Neuronal stem cell (in vitro differentiated cells): ENCODE measurements around the gene DCUN1D3.

Experiments used
- DNase-seq: peaks from one replicate; pipeline ENCODE4 v3.0.0-alpha.2; 2013; ENCODE audit warnings: low spot score
- H2AFZ ChIP-seq: one replicate; pipeline ENCODE4 v1.6.1; 2013; ENCODE audit warnings: mild to moderate bottlenecking, low read length, inconsistent platforms
- H2AK5ac ChIP-seq: 2 replicates; pipeline ENCODE4 v1.6.1; 2013; ENCODE audit warnings: low read depth, mild to moderate bottlenecking, inconsistent platforms, low read length, moderate library complexity, mixed read lengths
- H2BK120ac ChIP-seq: 2 replicates; pipeline ENCODE4 v1.6.1; 2013; ENCODE audit warnings: low read depth, mild to moderate bottlenecking, inconsistent platforms, low read length, moderate library complexity, mixed read lengths
- H2BK12ac ChIP-seq: one replicate; pipeline ENCODE4 v1.6.1; 2013; ENCODE audit warnings: low read length, inconsistent platforms
- H2BK15ac ChIP-seq: 2 replicates; pipeline ENCODE4 v1.6.1; 2013; ENCODE audit warnings: mild to moderate bottlenecking, low read length, inconsistent platforms, mixed read lengths
- H2BK5ac ChIP-seq: one replicate; pipeline ENCODE4 v1.6.1; 2013; ENCODE audit warnings: inconsistent platforms, mild to moderate bottlenecking, low read length, moderate library complexity
- H3K14ac ChIP-seq: one replicate; pipeline ENCODE4 v1.6.1; 2013; ENCODE audit warnings: low read length, inconsistent platforms
- H3K18ac ChIP-seq: 2 replicates; pipeline ENCODE4 v1.6.1; 2013; ENCODE audit warnings: low read length, inconsistent platforms
- H3K23ac ChIP-seq: 2 replicates; pipeline ENCODE4 v1.6.1; 2013; ENCODE audit warnings: low read depth, mild to moderate bottlenecking, mixed read lengths, low read length, inconsistent platforms; ENCODE audit not compliant: poor library complexity
- H3K27ac ChIP-seq: replicated peaks from 3 replicates; pipeline ENCODE4 v1.5.1; 2013; ENCODE audit warnings: low read length, inconsistent platforms
- H3K27me3 ChIP-seq, 3 experiments: 2 replicates each; pipeline ENCODE4 v1.6.1; 2013; ENCODE audit warnings: low read length in 3 of 3, mild to moderate bottlenecking in 2 of 3, inconsistent platforms in 1 of 3, low read depth in 1 of 3, mixed read lengths in 1 of 3, moderate library complexity in 1 of 3; ENCODE audit not compliant: control insufficient read depth in 3 of 3, insufficient read depth in 3 of 3
- H3K36me3 ChIP-seq, 2 donors: replicated peaks in 1 of 2; 2 replicates each; pipeline ENCODE4 v1.6.1; 2013; ENCODE audit warnings: low read length in 2 of 2; ENCODE audit not compliant: control insufficient read depth in 2 of 2, insufficient read depth in 2 of 2
- H3K4ac ChIP-seq: 2 replicates; pipeline ENCODE4 v1.6.1; 2013; ENCODE audit warnings: inconsistent platforms, mild to moderate bottlenecking, low read length, moderate library complexity
- H3K4me1 ChIP-seq, 2 donors: 1 replicate in 1 of 2; 2 replicates in 1 of 2; pipeline ENCODE4 v1.6.1; 2013; ENCODE audit warnings: low read length in 2 of 2, low read depth in 1 of 2; ENCODE audit not compliant: control insufficient read depth in 2 of 2, insufficient read depth in 1 of 2
- H3K4me2 ChIP-seq: one replicate; pipeline ENCODE4 v1.6.1; 2013; ENCODE audit warnings: mild to moderate bottlenecking, low read length, inconsistent platforms; ENCODE audit not compliant: insufficient read depth, poor library complexity, severe bottlenecking
- H3K4me3 ChIP-seq, 2 donors: 2 replicates each; pipeline ENCODE4 v1.5.1; 2013; ENCODE audit warnings: low read length in 2 of 2, mild to moderate bottlenecking in 2 of 2, inconsistent platforms in 1 of 2, moderate library complexity in 1 of 2
- H3K79me1 ChIP-seq: one replicate; pipeline ENCODE4 v1.6.1; 2013; ENCODE audit warnings: low read depth, mild to moderate bottlenecking, inconsistent platforms, low read length, moderate library complexity
- H3K9ac ChIP-seq: one replicate; pipeline ENCODE4 v1.6.1; 2013; ENCODE audit warnings: mild to moderate bottlenecking, low read depth, low read length, inconsistent platforms; ENCODE audit not compliant: poor library complexity
- H3K9me3 ChIP-seq, 2 donors: replicated peaks in 1 of 2; 2 replicates each; pipeline versions ENCODE3 to v1.6.1; 2013; ENCODE audit warnings: low read length in 2 of 2, mild to moderate bottlenecking in 2 of 2, inconsistent platforms in 1 of 2, low read depth in 1 of 2, mixed read lengths in 1 of 2, moderate library complexity in 1 of 2; ENCODE audit not compliant: control insufficient read depth in 2 of 2, insufficient read depth in 1 of 2
- H4K8ac ChIP-seq: one replicate; pipeline ENCODE4 v1.6.1; 2013; ENCODE audit warnings: low read depth, mild to moderate bottlenecking, inconsistent platforms, low read length, moderate library complexity
- H4K91ac ChIP-seq: one replicate; pipeline ENCODE4 v1.6.1; 2013; ENCODE audit warnings: low read length, low read depth, mild to moderate bottlenecking, inconsistent platforms; ENCODE audit not compliant: poor library complexity
- WGBS, 2 donors: extraction: QIAGEN DNeasy Blood & Tissue Kit; methylation state at CpG; one replicate each; pipeline ENCODE4 v1.1.7; 2013; ENCODE audit warnings: missing lambda C conversion rate in 2 of 2, mixed read lengths in 1 of 2; ENCODE audit not compliant: insufficient read length in 2 of 2, insufficient replicate concordance in 1 of 2; ENCODE audit errors: extremely low coverage in 2 of 2; 5-methylcytosine and 5-hydroxymethylcytosine counted together

Gene DCUN1D3

GRCh38 chr16:20920091-20920490, 19.9 kb upstream of the DCUN1D3 start:
- H3K9ac ChIP-seq = no peak overlapping the region
- no peaks in the 10 kb centered on the region for H3K79me1 ChIP-seq
- no peak overlapping the region for H3K27ac ChIP-seq
- H2BK120ac ChIP-seq = no peak overlapping the region
- H3K27me3 ChIP-seq = no peaks in the 10 kb centered on the region
- H2AFZ ChIP-seq = no peak overlapping the region
- no peak overlapping the region for H3K23ac ChIP-seq
- no peak overlapping the region for H4K91ac ChIP-seq
- peaks cover 0 to 3% of the 10 kb centered on the region in 2 donors for H3K9me3 ChIP-seq
- H3K4me3 ChIP-seq = no peak overlapping the region
- no peak overlapping the region for H3K18ac ChIP-seq
- WGBS, 2 donors = no CpG with 5 or more reads among the region's 5 CpGs
- no peak overlapping the region for H3K4me2 ChIP-seq
- no peak overlapping the region for H4K8ac ChIP-seq
- no peak overlapping the region for H2BK15ac ChIP-seq
- H3K4me1 ChIP-seq = peaks cover 0 to 5% of the 10 kb centered on the region in 2 donors
- no peak overlapping the region for H2BK5ac ChIP-seq
- no peak overlapping the region for H2BK12ac ChIP-seq
- no peak overlapping the region for H2AK5ac ChIP-seq
- H3K4ac ChIP-seq = no peak overlapping the region
- no peak overlapping the region for H3K14ac ChIP-seq
- no peak for DNase-seq
- H3K36me3 ChIP-seq = peaks cover 4 to 49% of the 10 kb centered on the region in 2 donors

GRCh38 chr16:20918486-20919239, 18.5 kb upstream of the DCUN1D3 start:
- Histone ChIP-seq H3K27me3 (no peaks in the 10 kb centered on the region), H2BK15ac (no peak overlapping the region), H2BK120ac (no peak overlapping the region), H3K14ac (no peak overlapping the region), H3K18ac (no peak overlapping the region), H3K27ac (peak overlapping the region; percentile 31), H3K79me1 (no peaks in the 10 kb centered on the region), H2BK12ac (no peak overlapping the region), H3K4ac (no peak overlapping the region), H3K36me3 (peaks cover 4 to 36% of the 10 kb centered on the region in 2 donors), H4K8ac (no peak overlapping the region), H3K9me3 (peaks cover 0 to 3% of the 10 kb centered on the region in 2 donors), H4K91ac (no peak overlapping the region), H3K23ac (no peak overlapping the region), H3K4me1 (peaks cover 0 to 5% of the 10 kb centered on the region in 2 donors), H3K4me2 (no peak overlapping the region), H2AK5ac (no peak overlapping the region), H3K9ac (peak overlapping the region; percentile 37), H2AFZ (no peak overlapping the region), H2BK5ac (no peak overlapping the region), H3K4me3 (no peak overlapping the region)
- WGBS, 2 donors = no CpG with 5 or more reads among the region's 4 CpGs
- DNase-seq = no peak

DNA sequence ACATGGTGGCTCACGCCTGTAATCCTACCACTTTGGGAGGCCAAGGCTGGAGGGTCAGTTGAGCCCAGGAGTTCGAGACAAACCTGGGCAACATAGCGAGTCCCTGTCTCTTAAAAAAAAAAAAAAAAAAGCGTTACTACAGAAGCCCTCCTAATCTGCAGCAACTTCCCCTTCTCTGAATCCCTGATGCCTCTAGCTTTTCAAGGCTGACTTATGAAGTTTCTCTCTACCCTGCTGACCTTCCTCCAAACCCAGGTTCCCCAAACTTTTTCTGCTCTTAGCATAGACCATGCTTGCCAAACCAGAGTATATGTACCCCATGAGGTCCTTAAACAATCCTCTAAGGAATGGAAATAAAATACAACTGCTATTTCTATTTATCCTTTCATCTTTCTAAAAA, 16.8 kb upstream of the DCUN1D3 start:
- H4K91ac ChIP-seq = no peak overlapping the region
- no peak overlapping the region for H4K8ac ChIP-seq
- no peaks in the 10 kb centered on the region for H3K79me1 ChIP-seq
- no peak overlapping the region for H3K14ac ChIP-seq
- no peak overlapping the region for H3K27ac ChIP-seq
- H3K4me1 ChIP-seq = peaks cover 0 to 5% of the 10 kb centered on the region in 2 donors
- H3K4me3 ChIP-seq = no peak overlapping the region
- no peak overlapping the region for H3K18ac ChIP-seq
- DNase-seq = no peak
- H3K36me3 ChIP-seq = peaks cover 4 to 29% of the 10 kb centered on the region in 2 donors
- no peak overlapping the region for H3K4me2 ChIP-seq
- H2BK5ac ChIP-seq = no peak overlapping the region
- no CpG with 5 or more reads among the region's 4 CpGs for WGBS, 2 donors
- no peak overlapping the region for H3K23ac ChIP-seq
- H2BK15ac ChIP-seq = no peak overlapping the region
- peaks cover 0 to 3% of the 10 kb centered on the region in 2 donors for H3K9me3 ChIP-seq
- no peaks in the 10 kb centered on the region for H3K27me3 ChIP-seq
- no peak overlapping the region for H3K4ac ChIP-seq
- H2AFZ ChIP-seq = no peak overlapping the region
- H2BK120ac ChIP-seq = no peak overlapping the region
- H3K9ac ChIP-seq = no peak overlapping the region
- no peak overlapping the region for H2BK12ac ChIP-seq
- H2AK5ac ChIP-seq = no peak overlapping the region

GRCh38 chr16:20916289-20916688, 16.1 kb upstream of the DCUN1D3 start:
- Histone ChIP-seq H3K27me3 (no peaks in the 10 kb centered on the region), H3K4ac (no peak overlapping the region), H3K9ac (no peak overlapping the region), H3K4me2 (no peak overlapping the region), H2BK120ac (no peak overlapping the region), H3K4me1 (peaks cover 0 to 5% of the 10 kb centered on the region in 2 donors), H3K9me3 (peaks cover 0 to 3% of the 10 kb centered on the region in 2 donors), H2BK12ac (no peak overlapping the region), H3K79me1 (no peaks in the 10 kb centered on the region), H4K8ac (peak overlapping the region; percentile 72), H4K91ac (no peak overlapping the region), H3K14ac (no peak overlapping the region), H2BK5ac (no peak overlapping the region), H2BK15ac (no peak overlapping the region), H3K18ac (peak overlapping the region; percentile 7), H2AK5ac (peak overlapping the region; percentile 86), H3K23ac (peak overlapping the region; percentile 17), H3K4me3 (no peak overlapping the region), H3K36me3 (peaks cover 4 to 29% of the 10 kb centered on the region in 2 donors), H2AFZ (no peak overlapping the region), H3K27ac (no peak overlapping the region)
- WGBS, 2 donors = no CpG with 5 or more reads among the region's 10 CpGs
- no peak for DNase-seq
